ENCODE data around the gene FOS. TPM values are rescaled to one million over a fixed set of nuclear protein-coding genes. Genes with fewer than 3 reads are reported as not detected.

FOS gene
- total RNA-seq, 1 donor from 2014 or later, result 32.9 TPM

DNA sequence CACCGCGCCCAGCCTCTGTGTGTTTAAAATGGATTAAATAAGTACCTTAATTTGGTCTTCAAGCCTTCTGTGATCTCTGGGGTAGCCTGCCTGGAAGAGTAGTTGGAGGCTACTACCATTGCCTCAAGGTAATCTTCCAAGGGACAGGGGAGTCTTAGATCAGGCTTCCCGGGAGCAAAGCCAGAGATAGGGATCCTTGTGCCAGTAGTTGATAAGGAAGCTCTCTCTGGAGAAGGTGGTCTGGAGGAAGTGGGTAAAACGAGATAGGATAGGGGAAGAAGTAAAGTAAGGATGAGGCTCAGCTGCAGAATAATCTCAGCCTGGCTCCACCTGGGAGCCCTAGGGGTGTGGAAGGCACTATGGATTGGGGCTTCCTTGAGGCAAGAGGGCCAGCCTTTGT lies 38.5 kb downstream of the FOS start:
- no peak overlapping the region for H3K27ac ChIP-seq
- no peak overlapping the region for H3K27ac Mint-ChIP-seq
- no peaks in the 10 kb centered on the region for H3K9me3 Mint-ChIP-seq
- H4K20me1 ChIP-seq (ENCODE audit: low read depth), result no peaks in the 10 kb centered on the region
- H3K36me3 ChIP-seq, result no peaks in the 10 kb centered on the region
- H3K27me3 ChIP-seq, result no peaks in the 10 kb centered on the region
- no peaks in the 10 kb centered on the region for H3K79me2 ChIP-seq (ENCODE audit: low read depth)
- no peak overlapping the region for H2AFZ ChIP-seq (replicated peaks)
- H3K4me1 ChIP-seq, result no peaks in the 10 kb centered on the region
- H3F3A ChIP-seq (ENCODE audit: low read depth), result no peaks in the 10 kb centered on the region
- H3K4me3 Mint-ChIP-seq, result no peak overlapping the region
- DNase-seq (ENCODE audit: low spot score), result no peak
- no peak overlapping the region for H3K4me2 ChIP-seq
- H3K4me3 ChIP-seq, result no peak overlapping the region
- no peak for TF ChIP-seq EZH2phosphoT487 (IDR thresholded peaks at IDR 0.05)
- TF ChIP-seq, protein P1, sequence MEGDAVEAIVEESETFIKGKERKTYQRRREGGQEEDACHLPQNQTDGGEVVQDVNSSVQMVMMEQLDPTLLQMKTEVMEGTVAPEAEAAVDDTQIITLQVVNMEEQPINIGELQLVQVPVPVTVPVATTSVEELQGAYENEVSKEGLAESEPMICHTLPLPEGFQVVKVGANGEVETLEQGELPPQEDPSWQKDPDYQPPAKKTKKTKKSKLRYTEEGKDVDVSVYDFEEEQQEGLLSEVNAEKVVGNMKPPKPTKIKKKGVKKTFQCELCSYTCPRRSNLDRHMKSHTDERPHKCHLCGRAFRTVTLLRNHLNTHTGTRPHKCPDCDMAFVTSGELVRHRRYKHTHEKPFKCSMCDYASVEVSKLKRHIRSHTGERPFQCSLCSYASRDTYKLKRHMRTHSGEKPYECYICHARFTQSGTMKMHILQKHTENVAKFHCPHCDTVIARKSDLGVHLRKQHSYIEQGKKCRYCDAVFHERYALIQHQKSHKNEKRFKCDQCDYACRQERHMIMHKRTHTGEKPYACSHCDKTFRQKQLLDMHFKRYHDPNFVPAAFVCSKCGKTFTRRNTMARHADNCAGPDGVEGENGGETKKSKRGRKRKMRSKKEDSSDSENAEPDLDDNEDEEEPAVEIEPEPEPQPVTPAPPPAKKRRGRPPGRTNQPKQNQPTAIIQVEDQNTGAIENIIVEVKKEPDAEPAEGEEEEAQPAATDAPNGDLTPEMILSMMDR (IDR thresholded peaks at IDR 0.05), result no peak
- no peak for TF ChIP-seq EZH2 (IDR thresholded peaks at IDR 0.05)
- H3K9ac ChIP-seq, result no peak overlapping the region
- no peaks in the 10 kb centered on the region for H3K4me1 Mint-ChIP-seq
- H3K27me3 Mint-ChIP-seq (ENCODE audit: insufficient read depth, low read depth), result peaks cover 2% of the 10 kb centered on the region
- H3K9me3 ChIP-seq (ENCODE audit: low read depth), result no peaks in the 10 kb centered on the region
- H3K36me3 Mint-ChIP-seq, result no peaks in the 10 kb centered on the region

DNA sequence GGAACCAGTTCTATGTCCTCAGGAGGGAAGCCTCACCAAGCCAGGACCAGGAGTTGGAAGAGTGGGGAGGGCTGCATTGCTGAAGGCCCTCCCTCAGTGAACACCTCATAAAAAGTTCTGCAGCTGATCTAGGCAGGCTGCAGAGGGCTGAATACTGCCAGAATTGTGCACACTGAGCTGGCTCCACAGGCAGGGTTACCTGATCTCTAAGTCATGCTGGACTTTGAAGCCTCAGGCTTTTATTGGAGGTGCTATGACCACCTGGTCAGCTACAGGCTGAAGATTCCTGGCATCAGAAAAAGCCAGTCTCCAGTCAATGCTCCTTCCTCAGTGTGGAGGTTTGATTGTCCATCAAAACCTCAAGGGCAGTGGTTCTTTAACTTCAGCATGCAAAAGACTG lies 39.7 kb downstream of the FOS start:
- peaks cover 2% of the 10 kb centered on the region for H3K27me3 Mint-ChIP-seq (ENCODE audit: insufficient read depth, low read depth)
- no peaks in the 10 kb centered on the region for H3K79me2 ChIP-seq (ENCODE audit: low read depth)
- no peak overlapping the region for H2AFZ ChIP-seq (replicated peaks)
- no peak overlapping the region for H3K4me3 ChIP-seq
- H3K27me3 ChIP-seq, result no peaks in the 10 kb centered on the region
- no peak for DNase-seq (ENCODE audit: low spot score)
- H3K27ac ChIP-seq, result no peak overlapping the region
- no peak overlapping the region for H3K9ac ChIP-seq
- no peaks in the 10 kb centered on the region for H3K9me3 ChIP-seq (ENCODE audit: low read depth)
- no peak overlapping the region for H3K4me2 ChIP-seq
- H3F3A ChIP-seq (ENCODE audit: low read depth), result no peaks in the 10 kb centered on the region
- no peak overlapping the region for H3K4me3 Mint-ChIP-seq
- H3K36me3 Mint-ChIP-seq, result no peaks in the 10 kb centered on the region
- H4K20me1 ChIP-seq (ENCODE audit: low read depth), result no peaks in the 10 kb centered on the region
- H3K9me3 Mint-ChIP-seq, result no peaks in the 10 kb centered on the region
- no peaks in the 10 kb centered on the region for H3K4me1 Mint-ChIP-seq
- H3K4me1 ChIP-seq, result no peaks in the 10 kb centered on the region
- no peak overlapping the region for H3K27ac Mint-ChIP-seq
- H3K36me3 ChIP-seq, result no peaks in the 10 kb centered on the region
- TF ChIP-seq, protein P1 (IDR thresholded peaks at IDR 0.05), result no peak
- TF ChIP-seq EZH2phosphoT487 (IDR thresholded peaks at IDR 0.05) (no peak), EZH2 (IDR thresholded peaks at IDR 0.05) (no peak)

DNA sequence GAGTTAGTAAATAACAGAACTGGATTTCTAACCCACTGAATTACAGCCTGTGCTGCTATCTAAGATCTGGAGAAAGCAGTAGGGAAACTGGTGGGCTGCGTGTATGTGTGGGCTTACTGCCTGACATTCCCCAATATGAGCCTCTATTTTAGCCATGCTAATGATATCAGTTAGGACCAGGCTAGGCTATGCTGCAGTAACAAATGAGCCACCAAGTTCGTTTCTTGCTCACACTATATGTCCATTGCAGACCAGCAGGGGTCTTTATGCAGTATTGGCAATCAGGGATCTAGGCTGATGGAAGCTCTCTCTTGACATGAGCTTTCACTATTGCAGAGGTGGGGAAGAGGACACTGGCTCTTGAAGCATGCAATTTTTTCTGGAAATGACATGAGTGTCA lies 40.4 kb downstream of the FOS start:
- no peaks in the 10 kb centered on the region for H3K36me3 Mint-ChIP-seq
- TF ChIP-seq EZH2phosphoT487 (IDR thresholded peaks at IDR 0.05), result no peak
- no peak for TF ChIP-seq EZH2 (IDR thresholded peaks at IDR 0.05)
- TF ChIP-seq, protein P1 (IDR thresholded peaks at IDR 0.05), result no peak

More for the DNA sequence above, 40.4 kb downstream of the FOS start:
- Histone ChIP-seq H3K9me3 (ENCODE audit: low read depth) (no peaks in the 10 kb centered on the region), H3K4me2 (no peak overlapping the region), H3F3A (ENCODE audit: low read depth) (no peaks in the 10 kb centered on the region), H4K20me1 (ENCODE audit: low read depth) (no peaks in the 10 kb centered on the region), H3K4me1 (no peaks in the 10 kb centered on the region), H3K36me3 (no peaks in the 10 kb centered on the region), H3K79me2 (ENCODE audit: low read depth) (no peaks in the 10 kb centered on the region), H3K27ac (no peak overlapping the region), H3K27me3 (no peaks in the 10 kb centered on the region), H3K9ac (no peak overlapping the region), H3K4me3 (no peak overlapping the region), H2AFZ (replicated peaks) (no peak overlapping the region)
- no peak overlapping the region for H3K4me3 Mint-ChIP-seq
- H3K27me3 Mint-ChIP-seq (ENCODE audit: insufficient read depth, low read depth), result peaks cover 2% of the 10 kb centered on the region
- H3K27ac Mint-ChIP-seq, result no peak overlapping the region
- no peaks in the 10 kb centered on the region for H3K4me1 Mint-ChIP-seq
- DNase-seq (ENCODE audit: low spot score), result no peak
- no peaks in the 10 kb centered on the region for H3K9me3 Mint-ChIP-seq

Data from neural progenitor cell (in vitro differentiated cells).